GM12873 (cell line): Measurements from ENCODE around the gene HSPA1B.

Source experiments
- TF ChIP-seq, protein P1 (sequence below): IDR thresholded peaks from 2 replicates; pipeline ENCODE4 v1.5.1; 2012; ENCODE audit warnings: low read depth, mild to moderate bottlenecking, moderate library complexity, low read length, control low read depth; ENCODE audit not compliant: insufficient read depth; ENCODE audit errors: missing control alignments

Gene HSPA1B

DNA sequence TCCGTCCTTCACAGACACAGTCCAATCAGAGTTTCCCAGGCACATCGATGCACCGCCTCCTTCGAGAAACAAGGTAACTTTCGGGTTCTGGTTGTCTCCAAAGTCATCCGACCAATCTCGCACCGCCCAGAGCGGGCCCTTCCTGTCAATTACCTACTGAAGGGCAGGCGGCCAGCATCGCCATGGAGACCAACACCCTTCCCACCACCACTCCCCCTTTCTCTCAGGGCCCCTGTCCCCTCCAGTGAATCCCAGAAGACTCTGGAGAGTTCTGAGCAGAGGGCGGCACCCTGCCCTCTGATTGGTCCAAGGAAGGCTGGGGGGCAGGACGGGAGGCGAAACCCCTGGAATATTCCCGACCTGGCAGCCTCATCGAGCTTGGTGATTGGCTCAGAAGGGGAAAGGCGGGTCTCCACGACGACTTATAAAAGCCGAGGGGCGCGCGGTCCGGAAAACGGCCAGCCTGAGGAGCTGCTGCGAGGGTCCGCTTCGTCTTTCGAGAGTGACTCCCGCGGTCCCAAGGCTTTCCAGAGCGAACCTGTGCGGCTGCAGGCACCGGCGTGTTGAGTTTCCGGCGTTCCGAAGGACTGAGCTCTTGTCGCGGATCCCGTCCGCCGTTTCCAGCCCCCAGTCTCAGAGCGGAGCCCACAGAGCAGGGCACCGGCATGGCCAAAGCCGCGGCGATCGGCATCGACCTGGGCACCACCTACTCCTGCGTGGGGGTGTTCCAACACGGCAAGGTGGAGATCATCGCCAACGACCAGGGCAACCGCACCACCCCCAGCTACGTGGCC lies at the start of gene HSPA1B:
Gene HSPA1B (plus strand): TSS at position 453 of the 794 bp plus-strand sequence. CDS start 213 bp downstream, at position 666.
- TF ChIP-seq, protein P1, sequence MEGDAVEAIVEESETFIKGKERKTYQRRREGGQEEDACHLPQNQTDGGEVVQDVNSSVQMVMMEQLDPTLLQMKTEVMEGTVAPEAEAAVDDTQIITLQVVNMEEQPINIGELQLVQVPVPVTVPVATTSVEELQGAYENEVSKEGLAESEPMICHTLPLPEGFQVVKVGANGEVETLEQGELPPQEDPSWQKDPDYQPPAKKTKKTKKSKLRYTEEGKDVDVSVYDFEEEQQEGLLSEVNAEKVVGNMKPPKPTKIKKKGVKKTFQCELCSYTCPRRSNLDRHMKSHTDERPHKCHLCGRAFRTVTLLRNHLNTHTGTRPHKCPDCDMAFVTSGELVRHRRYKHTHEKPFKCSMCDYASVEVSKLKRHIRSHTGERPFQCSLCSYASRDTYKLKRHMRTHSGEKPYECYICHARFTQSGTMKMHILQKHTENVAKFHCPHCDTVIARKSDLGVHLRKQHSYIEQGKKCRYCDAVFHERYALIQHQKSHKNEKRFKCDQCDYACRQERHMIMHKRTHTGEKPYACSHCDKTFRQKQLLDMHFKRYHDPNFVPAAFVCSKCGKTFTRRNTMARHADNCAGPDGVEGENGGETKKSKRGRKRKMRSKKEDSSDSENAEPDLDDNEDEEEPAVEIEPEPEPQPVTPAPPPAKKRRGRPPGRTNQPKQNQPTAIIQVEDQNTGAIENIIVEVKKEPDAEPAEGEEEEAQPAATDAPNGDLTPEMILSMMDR: no peak

DNA sequence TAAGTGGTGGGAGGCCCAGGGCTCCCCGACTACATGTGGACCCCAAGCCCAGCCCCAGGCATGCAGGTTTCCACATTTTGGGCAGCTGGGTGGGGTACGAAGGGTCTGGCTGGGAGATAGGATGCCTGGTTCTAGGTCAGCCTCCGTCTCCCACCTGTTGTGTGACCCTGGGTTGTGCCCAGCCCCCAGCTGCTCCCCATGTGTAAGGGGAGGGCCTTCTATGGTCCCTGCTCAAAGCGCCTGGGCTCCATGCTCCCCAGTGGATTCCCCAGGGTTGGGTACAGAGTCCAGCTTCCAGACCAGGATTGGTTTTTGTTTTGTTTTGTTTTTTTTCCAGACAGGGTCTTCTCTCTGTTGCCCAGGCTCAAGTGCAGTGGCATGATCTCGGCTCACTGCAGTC lies 49.3 kb upstream of the HSPA1B start:
- TF ChIP-seq, protein P1: no peak

DNA sequence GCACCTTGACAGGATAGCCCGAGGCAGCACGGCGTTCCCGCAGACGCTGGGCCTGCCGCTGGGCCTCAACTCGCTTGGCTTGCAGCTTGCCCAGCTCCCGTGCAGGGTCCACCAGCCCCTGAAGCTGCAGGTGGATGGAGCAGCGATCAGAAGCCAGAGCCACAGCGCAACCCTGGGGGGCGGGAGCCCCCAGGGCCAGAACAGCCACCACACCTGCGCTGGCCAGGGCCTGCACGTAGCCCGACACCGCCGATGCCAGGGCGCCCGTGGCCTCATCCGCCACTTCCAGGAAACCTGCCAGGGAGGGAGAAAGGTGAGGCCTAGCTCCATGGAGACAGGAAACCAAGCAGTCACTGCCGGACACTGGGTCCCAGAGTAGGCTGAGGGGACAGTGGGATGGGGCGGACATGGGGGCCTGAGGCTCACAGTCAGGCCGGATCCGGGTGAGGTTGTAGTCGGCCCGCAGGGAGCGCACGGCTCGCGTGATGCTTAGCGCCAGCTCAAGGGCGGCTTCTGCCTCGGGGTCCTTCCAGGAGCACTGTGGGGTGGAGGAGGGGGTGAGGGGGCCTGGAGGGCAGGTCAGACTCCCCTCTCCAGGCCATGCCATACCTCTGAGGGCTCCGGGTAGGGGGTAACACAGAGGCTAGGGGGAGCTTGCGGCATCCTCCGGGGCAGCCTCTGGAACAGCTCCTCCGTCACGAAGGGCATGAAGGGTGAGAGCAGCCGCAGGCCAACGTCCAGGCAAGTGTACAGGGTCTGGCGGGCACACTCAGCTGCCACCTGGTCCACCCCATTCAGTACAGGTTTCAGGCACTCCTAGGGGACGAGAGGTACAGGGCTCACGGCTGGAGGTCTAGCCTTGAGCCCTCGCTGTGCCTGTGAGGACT lies 48.3 kb upstream of the HSPA1B start:
- TF ChIP-seq, protein P1: no peak

DNA sequence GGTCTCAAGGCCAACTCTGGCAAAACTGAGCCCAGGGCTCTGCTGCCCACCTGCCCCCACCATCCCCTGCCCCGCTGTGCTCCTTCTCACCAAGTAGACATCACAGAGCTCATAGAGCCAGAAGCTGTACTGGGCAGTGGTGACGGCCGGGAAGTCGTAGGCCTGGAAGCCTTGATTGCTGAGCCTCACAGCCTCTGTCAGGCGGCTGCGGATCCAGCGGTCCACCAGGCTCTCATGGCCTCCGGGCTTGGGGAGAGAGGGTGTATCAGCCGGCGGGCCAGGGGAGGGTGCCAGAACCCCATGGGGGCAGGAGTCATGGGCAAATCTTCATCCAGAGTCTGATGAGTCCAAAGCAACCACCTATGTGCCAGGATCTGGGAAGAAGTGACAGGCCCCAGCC lies 47.6 kb upstream of the HSPA1B start:
- TF ChIP-seq, protein P1: no peak

DNA sequence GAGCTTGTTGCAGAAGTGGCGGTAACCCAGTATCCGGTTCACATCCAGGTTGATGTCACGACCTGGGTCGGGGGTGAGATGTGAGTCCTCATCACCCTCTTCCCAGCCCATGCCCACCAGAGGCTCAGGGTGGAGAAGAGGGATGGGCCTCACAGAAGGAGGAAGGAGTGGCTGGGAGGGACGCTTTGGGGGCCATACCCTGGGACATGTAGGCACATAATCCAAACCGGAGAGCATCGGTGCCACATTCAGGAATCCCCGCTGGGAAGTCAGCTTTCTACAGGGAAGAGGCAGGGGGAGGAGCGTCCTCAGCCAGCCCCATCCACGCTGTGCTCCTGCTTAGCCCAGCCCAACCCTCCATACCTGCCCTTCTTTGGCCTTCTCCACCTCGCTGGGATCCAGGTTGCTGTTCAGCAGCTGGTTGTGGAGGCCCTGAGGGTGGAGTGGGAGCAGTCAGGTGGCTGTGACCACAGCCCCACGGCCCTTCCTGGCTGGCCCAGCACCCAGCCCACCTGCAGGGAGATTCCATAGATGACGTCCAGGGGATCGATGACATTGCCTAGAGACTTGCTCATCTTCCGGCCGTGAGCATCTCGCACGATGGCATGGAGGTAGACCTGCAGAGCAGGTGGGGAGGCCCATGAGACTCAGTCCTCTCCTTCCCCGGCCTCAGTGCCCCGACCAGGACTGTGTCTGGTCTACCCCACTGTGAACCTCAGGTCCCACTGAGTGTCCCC lies 46.9 kb upstream of the HSPA1B start:
- TF ChIP-seq, protein P1: no peak

DNA sequence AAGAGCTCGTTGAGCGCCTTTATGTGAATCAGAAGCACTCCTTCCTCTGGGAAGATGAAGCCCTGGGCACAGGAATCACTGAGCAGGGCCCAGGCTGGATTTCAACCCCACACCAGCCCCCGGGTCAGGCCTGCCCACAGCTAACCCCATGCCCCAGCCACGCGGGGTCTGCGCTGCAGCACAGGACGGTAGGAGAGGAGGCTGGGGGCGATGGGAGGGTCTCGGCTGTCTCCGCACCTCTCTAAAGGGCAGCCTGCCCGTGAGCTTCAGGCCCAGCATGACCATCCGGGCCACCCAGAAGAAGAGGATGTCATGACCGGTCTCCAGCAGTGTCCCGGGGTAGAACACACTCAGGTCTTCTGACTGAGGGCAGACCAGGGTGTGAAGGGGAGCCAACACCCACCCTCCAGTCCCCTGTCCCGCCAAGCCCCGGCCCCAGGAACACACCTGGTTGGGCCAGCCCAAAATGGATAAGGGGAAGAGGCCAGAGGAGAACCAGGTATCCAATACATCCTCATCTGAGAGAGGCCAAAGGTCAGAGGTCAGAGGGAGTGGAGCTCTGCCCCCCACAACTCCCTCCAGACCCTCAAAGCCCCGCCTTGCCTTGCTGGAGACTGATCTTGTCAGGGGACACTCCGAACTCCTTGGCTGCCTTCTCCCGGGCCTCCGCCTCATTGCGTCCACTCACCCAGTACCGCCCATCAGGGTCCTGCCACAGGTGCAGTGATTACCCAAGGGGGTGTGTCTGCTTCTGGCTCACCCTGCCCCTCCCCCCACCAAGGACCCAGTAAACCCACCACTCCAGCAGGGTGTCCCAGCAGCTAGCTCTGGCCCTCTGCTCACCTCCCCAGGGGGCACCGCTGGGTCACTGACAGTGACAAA lies 46.1 kb upstream of the HSPA1B start:
- TF ChIP-seq, protein P1: no peak
